NCI-H146 treated with DMSO at 0.1 percent for 48 hours (cell line): Measurements from ENCODE around the gene MIA2.
A peak's percentile ranks its signal among the peaks of the same experiment; 100 is the strongest.
"Not testable (repeated sequence)": the region's sequence is repeated elsewhere in the genome, so short reads cannot be mapped to it uniquely, and the experiment has no call there.

Experiments
- DNase-seq: peaks from one replicate; lab custom pipeline; 2025; ENCODE audit not compliant: unreplicated experiment; lab: John Stamatoyannopoulos, UW

The MIA2 gene

GRCh38 chr14:39266525-39266870 is 32.8 kb downstream of the MIA2 start:
- peak; percentile 25 for DNase-seq

GRCh38 chr14:39266871-39267607 is 33.3 kb downstream of the MIA2 start:
- DNase-seq: peak; percentile 75

- no peak for DNase-seq
Measured at GRCh38 chr14:39267608-39268005, 33.9 kb downstream of the MIA2 start.

- no peak for DNase-seq
Measured at GRCh38 chr14:39268393-39268792, 34.7 kb downstream of the MIA2 start.

GRCh38 chr14:39272918-39273317 is 39.2 kb downstream of the MIA2 start:
- no peak for DNase-seq

- DNase-seq: no peak
Measured at GRCh38 chr14:39275395-39275794, 41.7 kb downstream of the MIA2 start.

- DNase-seq: no peak
Measured at GRCh38 chr14:39276005-39276404, 42.3 kb downstream of the MIA2 start.

GRCh38 chr14:39276579-39277114 is 42.9 kb downstream of the MIA2 start:
- DNase-seq: no peak

GRCh38 chr14:39279515-39279914 is 45.8 kb downstream of the MIA2 start:
- DNase-seq: no peak

GRCh38 chr14:39280678-39281077 is 47.0 kb downstream of the MIA2 start:
- DNase-seq: not testable (repeated sequence)

GRCh38 chr14:39289523-39289922 is 55.8 kb downstream of the MIA2 start:
- DNase-seq: no peak

GRCh38 chr14:39291701-39292100 is 58.0 kb downstream of the MIA2 start:
- no peak for DNase-seq

- no peak for DNase-seq
Measured at GRCh38 chr14:39293629-39294028, 59.9 kb downstream of the MIA2 start.

GRCh38 chr14:39300389-39300788 is 66.7 kb downstream of the MIA2 start:
- DNase-seq: not testable (repeated sequence)

- DNase-seq: no peak
Measured at GRCh38 chr14:39302124-39302810, 68.6 kb downstream of the MIA2 start.

GRCh38 chr14:39303115-39303514 is 69.4 kb downstream of the MIA2 start:
- DNase-seq: no peak

- no peak for DNase-seq
Measured at GRCh38 chr14:39307815-39308214, 74.1 kb downstream of the MIA2 start.

- DNase-seq: no peak
Measured at GRCh38 chr14:39310051-39310450, 76.3 kb downstream of the MIA2 start.

- DNase-seq: no peak
Measured at GRCh38 chr14:39315859-39316444, 82.2 kb downstream of the MIA2 start.

- DNase-seq: no peak
Measured at GRCh38 chr14:39316830-39317553, 83.3 kb downstream of the MIA2 start.

- DNase-seq: no peak
Measured at GRCh38 chr14:39318574-39318973, 84.9 kb downstream of the MIA2 start.
